Osteocyte (in vitro differentiated cells): ENCODE results near the gene DCUN1D4. TPM values are rescaled to one million over a fixed set of nuclear protein-coding genes. Genes with fewer than 3 reads are reported as not detected.

Experiments used
- DNase-seq: peaks from one replicate; pipeline ENCODE4 v3.0.0; 2021; ENCODE audit warnings: mixed read lengths; ENCODE audit not compliant: unreplicated experiment; ENCODE audit errors: extremely low spot score
- H3K27ac Mint-ChIP-seq: one replicate; pipeline ENCODE4 v1.8.0; 2021; ENCODE audit warnings: mild to moderate bottlenecking, mixed read lengths; ENCODE audit not compliant: unreplicated experiment
- H3K27me3 Mint-ChIP-seq: one replicate; pipeline ENCODE4 v1.8.0; 2021; ENCODE audit warnings: mixed read lengths; ENCODE audit not compliant: unreplicated experiment
- H3K36me3 Mint-ChIP-seq: one replicate; pipeline ENCODE4 v1.8.0; 2021; ENCODE audit warnings: mixed read lengths; ENCODE audit not compliant: unreplicated experiment
- H3K4me1 Mint-ChIP-seq: one replicate; pipeline ENCODE4 v1.8.0; 2021; ENCODE audit warnings: mixed read lengths; ENCODE audit not compliant: unreplicated experiment
- H3K4me3 Mint-ChIP-seq: one replicate; pipeline ENCODE4 v1.8.0; 2021; ENCODE audit warnings: mild to moderate bottlenecking, moderate library complexity, mixed read lengths; ENCODE audit not compliant: unreplicated experiment
- H3K9me3 Mint-ChIP-seq: one replicate; pipeline ENCODE4 v1.8.0; 2021; ENCODE audit warnings: mixed read lengths; ENCODE audit not compliant: unreplicated experiment
- total RNA-seq: library from RNA; stranded (reverse); gene quantifications from 2 replicates; pipeline ENCODE4 v1.2.1, GENCODE V29; 2021
- TF ChIP-seq, protein P1 (sequence below): fragments of 200-600 bp; sonication (generic); IDR thresholded peaks from 2 replicates; pipeline ENCODE4 v1.5.0; 2021; ENCODE audit warnings: antibody characterized with exemption, mild to moderate bottlenecking, moderate library complexity

DCUN1D4 gene
- total RNA-seq, 1 donor from 2014 or later: 52.3 TPM

GRCh38 chr4:51831133-51831532, 11.8 kb upstream of the DCUN1D4 start:
- TF ChIP-seq, protein P1, sequence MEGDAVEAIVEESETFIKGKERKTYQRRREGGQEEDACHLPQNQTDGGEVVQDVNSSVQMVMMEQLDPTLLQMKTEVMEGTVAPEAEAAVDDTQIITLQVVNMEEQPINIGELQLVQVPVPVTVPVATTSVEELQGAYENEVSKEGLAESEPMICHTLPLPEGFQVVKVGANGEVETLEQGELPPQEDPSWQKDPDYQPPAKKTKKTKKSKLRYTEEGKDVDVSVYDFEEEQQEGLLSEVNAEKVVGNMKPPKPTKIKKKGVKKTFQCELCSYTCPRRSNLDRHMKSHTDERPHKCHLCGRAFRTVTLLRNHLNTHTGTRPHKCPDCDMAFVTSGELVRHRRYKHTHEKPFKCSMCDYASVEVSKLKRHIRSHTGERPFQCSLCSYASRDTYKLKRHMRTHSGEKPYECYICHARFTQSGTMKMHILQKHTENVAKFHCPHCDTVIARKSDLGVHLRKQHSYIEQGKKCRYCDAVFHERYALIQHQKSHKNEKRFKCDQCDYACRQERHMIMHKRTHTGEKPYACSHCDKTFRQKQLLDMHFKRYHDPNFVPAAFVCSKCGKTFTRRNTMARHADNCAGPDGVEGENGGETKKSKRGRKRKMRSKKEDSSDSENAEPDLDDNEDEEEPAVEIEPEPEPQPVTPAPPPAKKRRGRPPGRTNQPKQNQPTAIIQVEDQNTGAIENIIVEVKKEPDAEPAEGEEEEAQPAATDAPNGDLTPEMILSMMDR: peak; percentile 72
- H3K4me3 Mint-ChIP-seq: no peak overlapping the region
- no peak for DNase-seq
- H3K36me3 Mint-ChIP-seq: no peaks in the 10 kb centered on the region
- no peaks in the 10 kb centered on the region for H3K4me1 Mint-ChIP-seq
- no peaks in the 10 kb centered on the region for H3K9me3 Mint-ChIP-seq
- peaks cover 31% of the 10 kb centered on the region for H3K27me3 Mint-ChIP-seq
- H3K27ac Mint-ChIP-seq: no peak overlapping the region

- H3K27ac Mint-ChIP-seq: no peak overlapping the region
- no peaks in the 10 kb centered on the region for H3K4me1 Mint-ChIP-seq
- DNase-seq: no peak
- TF ChIP-seq, protein P1: no peak
- peaks cover 14% of the 10 kb centered on the region for H3K27me3 Mint-ChIP-seq
- H3K9me3 Mint-ChIP-seq: no peaks in the 10 kb centered on the region
- H3K4me3 Mint-ChIP-seq: no peak overlapping the region
- no peaks in the 10 kb centered on the region for H3K36me3 Mint-ChIP-seq
Observed at GRCh38 chr4:51833236-51833635, 9.7 kb upstream of the DCUN1D4 start.

DNA sequence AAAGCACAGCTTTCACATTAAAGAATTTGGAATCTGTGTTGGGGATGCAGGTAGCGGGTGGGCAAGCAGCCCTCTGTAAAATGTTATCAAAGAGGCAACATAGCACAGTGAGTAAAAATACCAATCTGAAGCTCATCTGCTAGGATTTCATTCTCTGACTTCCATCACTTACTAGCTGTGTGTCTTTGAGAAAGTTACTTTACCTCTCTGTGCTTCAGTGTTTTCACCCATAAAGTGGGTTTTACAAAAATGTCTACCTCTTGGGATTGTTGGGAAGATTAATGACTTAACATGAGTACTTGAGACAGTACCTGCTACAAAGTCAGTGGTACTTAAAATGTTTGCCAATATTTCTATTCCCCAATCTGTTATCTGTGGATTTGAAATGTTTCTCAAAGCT, 7.9 kb upstream of the DCUN1D4 start:
- Mint-ChIP-seq H3K4me1 (no peaks in the 10 kb centered on the region), H3K4me3 (no peak overlapping the region), H3K36me3 (no peaks in the 10 kb centered on the region), H3K27me3 (no peaks in the 10 kb centered on the region), H3K27ac (no peak overlapping the region), H3K9me3 (no peaks in the 10 kb centered on the region)
- TF ChIP-seq, protein P1: no peak
- DNase-seq: no peak

- Mint-ChIP-seq H3K4me1 (peaks cover 6% of the 10 kb centered on the region), H3K4me3 (no peak overlapping the region), H3K9me3 (no peaks in the 10 kb centered on the region), H3K27ac (no peak overlapping the region), H3K36me3 (no peaks in the 10 kb centered on the region), H3K27me3 (no peaks in the 10 kb centered on the region)
- TF ChIP-seq, protein P1: no peak
- no peak for DNase-seq
Observed at GRCh38 chr4:51835855-51836254, 7.1 kb upstream of the DCUN1D4 start.

DNA sequence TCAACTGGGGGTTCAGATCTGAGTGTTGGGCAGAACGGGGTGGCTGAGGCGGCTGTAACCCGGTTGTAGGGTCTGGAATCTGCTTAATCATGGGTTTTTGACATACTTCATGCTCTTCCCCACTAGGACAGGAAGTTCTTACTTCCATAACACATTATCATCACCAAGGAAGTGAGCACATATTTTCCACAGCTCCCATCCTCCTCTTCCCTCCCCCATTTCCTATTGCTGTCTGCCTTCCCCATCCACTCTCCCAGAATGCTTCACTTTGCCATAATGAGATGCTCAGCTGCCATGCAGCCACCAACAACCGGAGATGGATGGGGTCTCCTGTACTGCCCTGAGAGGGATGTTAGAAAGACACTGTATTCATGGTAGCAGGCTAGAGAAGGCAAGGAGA, 6.4 kb upstream of the DCUN1D4 start:
- Mint-ChIP-seq H3K27ac (no peak overlapping the region), H3K9me3 (no peaks in the 10 kb centered on the region)

More for the DNA sequence above, 6.4 kb upstream of the DCUN1D4 start:
- Mint-ChIP-seq H3K27me3 (no peaks in the 10 kb centered on the region), H3K36me3 (no peaks in the 10 kb centered on the region), H3K4me1 (peaks cover 6% of the 10 kb centered on the region), H3K4me3 (no peak overlapping the region)
- TF ChIP-seq, protein P1: no peak
- no peak for DNase-seq
